Stomach (tissue), 4 donors: ENCODE results near the gene SELENOW.

ENCODE experiments used
- POLR2A ChIP-seq, 4 donors: fragments of 450-650 bp; IDR thresholded peaks; one replicate each; pipeline ENCODE4 v1.6.1; 2016; ENCODE audit warnings: antibody characterized with exemption in 4 of 4, control low read depth in 2 of 4, mild to moderate bottlenecking in 1 of 4, moderate library complexity in 1 of 4
- TF ChIP-seq, protein P1 (sequence below), 7 experiments: fragments of 450-650 bp in 4 of 7; fragments of 200-600 bp in 3 of 7; sonication (generic) in 3 of 7; IDR thresholded peaks; one replicate each; pipeline ENCODE4 v1.5.1; 2016 to 2019; ENCODE audit warnings: antibody characterized with exemption in 7 of 7, control low read depth in 2 of 7, mild to moderate bottlenecking in 1 of 7

DNA sequence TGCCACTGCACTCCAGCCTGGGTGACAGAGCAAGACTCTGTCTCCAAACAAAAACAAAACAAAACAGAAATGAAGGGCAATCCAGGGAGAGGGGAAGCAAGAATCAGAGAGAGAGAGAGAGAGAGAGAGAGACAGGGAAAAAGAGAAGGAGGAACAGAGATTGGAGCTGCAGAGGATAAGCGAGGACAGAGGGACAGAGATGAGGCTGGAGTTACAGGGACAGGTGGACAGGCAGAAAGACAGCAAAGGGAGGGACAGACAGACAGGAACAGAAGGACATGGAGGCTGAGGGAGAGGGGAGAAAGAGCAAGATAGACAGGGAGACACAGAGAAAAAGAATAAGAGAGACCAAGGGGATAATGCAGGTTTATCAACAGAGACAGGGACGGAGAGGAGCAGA is 41.9 kb downstream of the SELENOW start:
- TF ChIP-seq POLR2A (IDR thresholded peaks at IDR 0.05) = no peak
- TF ChIP-seq, protein P1, sequence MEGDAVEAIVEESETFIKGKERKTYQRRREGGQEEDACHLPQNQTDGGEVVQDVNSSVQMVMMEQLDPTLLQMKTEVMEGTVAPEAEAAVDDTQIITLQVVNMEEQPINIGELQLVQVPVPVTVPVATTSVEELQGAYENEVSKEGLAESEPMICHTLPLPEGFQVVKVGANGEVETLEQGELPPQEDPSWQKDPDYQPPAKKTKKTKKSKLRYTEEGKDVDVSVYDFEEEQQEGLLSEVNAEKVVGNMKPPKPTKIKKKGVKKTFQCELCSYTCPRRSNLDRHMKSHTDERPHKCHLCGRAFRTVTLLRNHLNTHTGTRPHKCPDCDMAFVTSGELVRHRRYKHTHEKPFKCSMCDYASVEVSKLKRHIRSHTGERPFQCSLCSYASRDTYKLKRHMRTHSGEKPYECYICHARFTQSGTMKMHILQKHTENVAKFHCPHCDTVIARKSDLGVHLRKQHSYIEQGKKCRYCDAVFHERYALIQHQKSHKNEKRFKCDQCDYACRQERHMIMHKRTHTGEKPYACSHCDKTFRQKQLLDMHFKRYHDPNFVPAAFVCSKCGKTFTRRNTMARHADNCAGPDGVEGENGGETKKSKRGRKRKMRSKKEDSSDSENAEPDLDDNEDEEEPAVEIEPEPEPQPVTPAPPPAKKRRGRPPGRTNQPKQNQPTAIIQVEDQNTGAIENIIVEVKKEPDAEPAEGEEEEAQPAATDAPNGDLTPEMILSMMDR (IDR thresholded peaks at IDR 0.05) = no peak
